ENCODE measurements around the gene AMACR. TPM values are rescaled to one million over a fixed set of nuclear protein-coding genes. Genes with fewer than 3 reads are reported as not detected.
"Not testable (repeated sequence)": the region's sequence is repeated elsewhere in the genome, so short reads cannot be mapped to it uniquely, and the experiment has no call there.

The AMACR gene
- total and polyA plus RNA-seq, 9 of the 15 experiments (the other 6 are each of a cell fraction or from before 2014, with no cell fraction given) = 0.72 to 4.6 (median 4.0) TPM

DNA sequence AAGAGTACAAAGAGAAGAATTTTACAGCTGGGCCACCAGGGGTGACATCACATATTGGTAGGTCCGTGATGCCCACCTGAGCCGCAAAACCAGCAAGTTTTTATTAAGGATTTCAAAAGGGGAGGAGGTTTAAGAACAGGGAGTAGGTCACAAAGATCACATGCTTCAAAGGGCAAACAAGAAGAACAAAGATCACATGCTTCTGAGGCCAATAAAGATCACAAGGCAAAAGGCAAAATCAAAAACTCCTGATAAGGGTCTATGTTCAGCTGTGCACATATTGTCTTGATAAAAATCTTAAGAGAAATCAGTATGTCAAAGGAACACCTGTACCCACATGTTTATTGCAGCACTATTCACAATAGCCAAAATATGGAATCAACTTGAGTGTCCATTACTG is 2.3 kb upstream of the AMACR start:
- H3K9me3 ChIP-seq (replicated peaks; ENCODE audit: control insufficient read depth, insufficient read depth, low read depth, low read length); H2AFZ ChIP-seq (ENCODE audit: low read depth, low read length); CTCF ChIA-PET (ENCODE audit: low intra/inter-chr PET ratio); H4K20me1 ChIP-seq (replicated peaks; ENCODE audit: control insufficient read depth, insufficient read depth, low read length); H3K36me3 ChIP-seq (ENCODE audit: control insufficient read depth, insufficient read depth, low read length); in situ Hi-C loops (cut with MboI); H3K27me3 ChIP-seq (ENCODE audit: control insufficient read depth in 2 of 2, insufficient read depth in 2 of 2, low read length in 2 of 2); BruUV-seq (replicated peaks); H3K4me2 ChIP-seq (ENCODE audit: insufficient read depth, low read length); H3K9ac ChIP-seq (ENCODE audit: insufficient read depth in 1 of 2, low read depth in 2 of 2, low read length in 2 of 2); H3K27ac ChIP-seq (ENCODE audit: extremely low read depth, low read depth, low read length); FAIRE-seq; H3K79me2 ChIP-seq (ENCODE audit: control insufficient read depth, insufficient read depth, low read length); H3K9me1 ChIP-seq (ENCODE audit: control insufficient read depth, insufficient read depth, low read length); DNase-seq (ENCODE audit: extremely low read depth in 1 of 4, low spot score in 3 of 4); ATAC-seq; H3K4me3 ChIP-seq; intact Hi-C loops (cut with micrococcal nuclease); POLR2A ChIA-PET: not testable (repeated sequence)
- 54% methylated on average over 2 of the region's 2 CpGs for WGBS (ENCODE audit: insufficient coverage, low coverage, missing lambda C conversion rate)
- peaks cover 7 to 12% of the 10 kb centered on the region in 2 experiments; a peak in 4 of 5 replicates for H3K4me1 ChIP-seq (replicated peaks in 1 of 2; ENCODE audit: control insufficient read depth in 2 of 2, insufficient read depth in 2 of 2, low read length in 2 of 2)

- no peaks in the 10 kb centered on the region; the same call in 2 of the 3 replicates for H3K36me3 ChIP-seq (ENCODE audit: control insufficient read depth, insufficient read depth, low read length)
- no peak overlapping the region for H3K27ac ChIP-seq (ENCODE audit: extremely low read depth, low read depth, low read length)
- no peak overlapping the region for H2AFZ ChIP-seq (ENCODE audit: low read depth, low read length)
- no peaks in the 10 kb centered on the region for H3K9me3 ChIP-seq (replicated peaks; ENCODE audit: control insufficient read depth, insufficient read depth, low read depth, low read length)
- no peak for ATAC-seq
- H3K9ac ChIP-seq (ENCODE audit: insufficient read depth in 1 of 2, low read depth in 2 of 2, low read length in 2 of 2) = no peak overlapping the region
- WGBS (ENCODE audit: insufficient coverage, low coverage, missing lambda C conversion rate) = 73% methylated on average over 1 of the region's 1 CpG
- no TSS peak for BruUV-seq (replicated peaks)
- no peak for FAIRE-seq
- in situ Hi-C loops (cut with MboI) = loop anchor here (10.0 kb wide), 1 partner anchor 435 kb away; no protein-coding TSS in a partner anchor
- H3K27me3 ChIP-seq (ENCODE audit: control insufficient read depth in 2 of 2, insufficient read depth in 2 of 2, low read length in 2 of 2) = peaks cover 0 to 3% of the 10 kb centered on the region in 2 experiments; a peak in 1 of 5 replicates
- H3K4me3 ChIP-seq = no peak overlapping the region
- no peaks in the 10 kb centered on the region for H3K9me1 ChIP-seq (ENCODE audit: control insufficient read depth, insufficient read depth, low read length)
- ChIA-PET CTCF (ENCODE audit: low intra/inter-chr PET ratio) (no interaction called here), POLR2A (no interaction called here)
- intact Hi-C loops (cut with micrococcal nuclease) = no loop called here
- H3K79me2 ChIP-seq (ENCODE audit: control insufficient read depth, insufficient read depth, low read length) = no peaks in the 10 kb centered on the region
- peaks cover 7 to 12% of the 10 kb centered on the region in 2 experiments; a peak in 4 of 5 replicates for H3K4me1 ChIP-seq (replicated peaks in 1 of 2; ENCODE audit: control insufficient read depth in 2 of 2, insufficient read depth in 2 of 2, low read length in 2 of 2)
- H3K4me2 ChIP-seq (ENCODE audit: insufficient read depth, low read length) = no peak overlapping the region
- no peaks in the 10 kb centered on the region for H4K20me1 ChIP-seq (replicated peaks; ENCODE audit: control insufficient read depth, insufficient read depth, low read length)
- no peak for DNase-seq (ENCODE audit: extremely low read depth in 1 of 4, low spot score in 3 of 4)
- TF ChIP-seq SREBF1 (IDR thresholded peaks at IDR 0.05; ENCODE audit: borderline replicate concordance, low read depth, low read length) (no peak), NR2F6 (CRISPR knock-in tag; IDR thresholded peaks at IDR 0.05) (no peak), NUFIP1 (IDR thresholded peaks at IDR 0.05; ENCODE audit: partially characterized antibody) (no peak)
Observed at GRCh38 chr5:34009610-34010009, 1.8 kb upstream of the AMACR start.

Measured in K562 (cell line).